SK-N-SH treated with all-trans-retinoic acid at 6 μM for 48 hours (cell line): Measurements from ENCODE around the gene SLC38A9.

Experiments used
- ATAC-seq: fragments of 200-7000 bp; cut with Tn5 transposase; 3 replicates; pipeline ENCODE4 v1.9.1; 2020; ENCODE audit warnings: mild to moderate bottlenecking, moderate library complexity
- ARNTL ChIP-seq: fragments of 450-650 bp; formaldehyde crosslinking; IDR thresholded peaks from 2 replicates; pipeline ENCODE4 v1.5.0; 2020; ENCODE audit warnings: low read depth, mild to moderate bottlenecking, moderate library complexity, borderline replicate concordance
- BACH2 ChIP-seq: fragments of 250-450 bp; sonication (Bioruptor Pico); IDR thresholded peaks from 2 replicates; pipeline ENCODE4 v1.9.0; 2021; ENCODE audit warnings: mild to moderate bottlenecking, borderline replicate concordance
- CREB5 ChIP-seq: fragments of 250-450 bp; sonication (Bioruptor Pico); IDR thresholded peaks from 2 replicates; pipeline ENCODE4 v1.5.1; 2020; ENCODE audit warnings: low read depth, mild to moderate bottlenecking, moderate library complexity
- CSDC2 ChIP-seq: fragments of 250-450 bp; sonication (Bioruptor Pico); IDR thresholded peaks from 2 replicates; pipeline ENCODE4 v1.5.0; 2020; ENCODE audit warnings: mild to moderate bottlenecking, moderate library complexity
- CSRNP3 ChIP-seq: fragments of 250-450 bp; sonication (Bioruptor Pico); IDR thresholded peaks from 2 replicates; pipeline ENCODE4 v1.5.1; 2021; ENCODE audit warnings: mild to moderate bottlenecking, moderate library complexity
- ESRRG ChIP-seq: fragments of 250-450 bp; sonication (Bioruptor Pico); IDR thresholded peaks from 2 replicates; pipeline ENCODE4 v1.6.1; 2021; ENCODE audit warnings: mild to moderate bottlenecking
- GLIS3 ChIP-seq: fragments of 250-450 bp; sonication (Bioruptor Pico); IDR thresholded peaks from 2 replicates; pipeline ENCODE4 v1.5.0; 2020; ENCODE audit warnings: mild to moderate bottlenecking, moderate library complexity
- ISL1 ChIP-seq: fragments of 250-450 bp; sonication (Bioruptor Pico); IDR thresholded peaks from 2 replicates; pipeline ENCODE4 v2.1.2; 2022; ENCODE audit warnings: mild to moderate bottlenecking, moderate library complexity
- OSR1 ChIP-seq: fragments of 250-450 bp; sonication (Bioruptor Pico); IDR thresholded peaks from 2 replicates; pipeline ENCODE4 v1.8.0; 2022; ENCODE audit warnings: moderate library complexity, mild to moderate bottlenecking, inconsistent platforms
- PPARA ChIP-seq: fragments of 250-450 bp; sonication (Bioruptor Pico); IDR thresholded peaks from 2 replicates; pipeline ENCODE4 v1.5.0; 2020; ENCODE audit warnings: mild to moderate bottlenecking, borderline replicate concordance
- SNAI2 ChIP-seq: fragments of 250-450 bp; sonication (Bioruptor Pico); IDR thresholded peaks from 2 replicates; pipeline ENCODE4 v1.5.0; 2020; ENCODE audit warnings: mild to moderate bottlenecking, moderate library complexity
- TOX ChIP-seq: fragments of 250-450 bp; sonication (Bioruptor Pico); IDR thresholded peaks from 2 replicates; pipeline ENCODE4 v1.8.0; 2021; ENCODE audit warnings: mild to moderate bottlenecking, moderate library complexity, borderline replicate concordance
- ZC3H10 ChIP-seq: fragments of 250-450 bp; sonication (Bioruptor Pico); IDR thresholded peaks from 2 replicates; pipeline ENCODE4 v1.5.1; 2021; ENCODE audit warnings: mild to moderate bottlenecking, moderate library complexity
- ZFP30 ChIP-seq: fragments of 450-650 bp; formaldehyde crosslinking; IDR thresholded peaks from 2 replicates; pipeline ENCODE4 v1.5.0; 2022; ENCODE audit warnings: mild to moderate bottlenecking, moderate library complexity
- ZNF565 ChIP-seq: fragments of 450-650 bp; formaldehyde crosslinking; conservative IDR thresholded peaks from 2 replicates; pipeline ENCODE4 v1.5.0; 2020; ENCODE audit warnings: low read depth, mild to moderate bottlenecking, moderate library complexity
- ZNF70 ChIP-seq: fragments of 450-650 bp; formaldehyde crosslinking; IDR thresholded peaks from 2 replicates; pipeline ENCODE4 v1.5.0; 2020; ENCODE audit warnings: mild to moderate bottlenecking, moderate library complexity
- ZNF8 ChIP-seq: fragments of 450-650 bp; formaldehyde crosslinking; IDR thresholded peaks from 2 replicates; pipeline ENCODE4 v1.5.0; 2020; ENCODE audit warnings: mild to moderate bottlenecking, moderate library complexity
- TF ChIP-seq, protein P1 (sequence below): fragments of 250-450 bp; sonication (Bioruptor Pico); IDR thresholded peaks from 2 replicates; pipeline ENCODE4 v1.8.0; 2021; ENCODE audit warnings: low read depth, mild to moderate bottlenecking, moderate library complexity, borderline replicate concordance
- TF ChIP-seq, protein P2 (sequence below): fragments of 250-450 bp; sonication (Bioruptor Pico); IDR thresholded peaks from 2 replicates; pipeline ENCODE4 v1.8.0; 2020; ENCODE audit warnings: mild to moderate bottlenecking, moderate library complexity, borderline replicate concordance
- TF ChIP-seq, protein P3 (sequence below): fragments of 250-450 bp; sonication (Bioruptor Pico); IDR thresholded peaks from 2 replicates; pipeline ENCODE4 v1.5.0; 2020; ENCODE audit warnings: mild to moderate bottlenecking, moderate library complexity

Gene SLC38A9

GRCh38 chr5:55715519-55716078, 3.5 kb upstream of the SLC38A9 start:
- no peak for ATAC-seq
- TF ChIP-seq BACH2 (CRISPR knock-in tag): no peak
- TF ChIP-seq ZNF70 (CRISPR knock-in tag): no peak
- no peak for TF ChIP-seq ZFP30
- TF ChIP-seq, protein P1, sequence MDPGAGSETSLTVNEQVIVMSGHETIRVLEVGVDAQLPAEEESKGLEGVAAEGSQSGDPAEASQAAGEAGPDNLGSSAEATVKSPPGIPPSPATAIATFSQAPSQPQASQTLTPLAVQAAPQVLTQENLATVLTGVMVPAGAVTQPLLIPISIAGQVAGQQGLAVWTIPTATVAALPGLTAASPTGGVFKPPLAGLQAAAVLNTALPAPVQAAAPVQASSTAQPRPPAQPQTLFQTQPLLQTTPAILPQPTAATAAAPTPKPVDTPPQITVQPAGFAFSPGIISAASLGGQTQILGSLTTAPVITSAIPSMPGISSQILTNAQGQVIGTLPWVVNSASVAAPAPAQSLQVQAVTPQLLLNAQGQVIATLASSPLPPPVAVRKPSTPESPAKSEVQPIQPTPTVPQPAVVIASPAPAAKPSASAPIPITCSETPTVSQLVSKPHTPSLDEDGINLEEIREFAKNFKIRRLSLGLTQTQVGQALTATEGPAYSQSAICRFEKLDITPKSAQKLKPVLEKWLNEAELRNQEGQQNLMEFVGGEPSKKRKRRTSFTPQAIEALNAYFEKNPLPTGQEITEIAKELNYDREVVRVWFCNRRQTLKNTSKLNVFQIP: no peak
- TF ChIP-seq, protein P2, sequence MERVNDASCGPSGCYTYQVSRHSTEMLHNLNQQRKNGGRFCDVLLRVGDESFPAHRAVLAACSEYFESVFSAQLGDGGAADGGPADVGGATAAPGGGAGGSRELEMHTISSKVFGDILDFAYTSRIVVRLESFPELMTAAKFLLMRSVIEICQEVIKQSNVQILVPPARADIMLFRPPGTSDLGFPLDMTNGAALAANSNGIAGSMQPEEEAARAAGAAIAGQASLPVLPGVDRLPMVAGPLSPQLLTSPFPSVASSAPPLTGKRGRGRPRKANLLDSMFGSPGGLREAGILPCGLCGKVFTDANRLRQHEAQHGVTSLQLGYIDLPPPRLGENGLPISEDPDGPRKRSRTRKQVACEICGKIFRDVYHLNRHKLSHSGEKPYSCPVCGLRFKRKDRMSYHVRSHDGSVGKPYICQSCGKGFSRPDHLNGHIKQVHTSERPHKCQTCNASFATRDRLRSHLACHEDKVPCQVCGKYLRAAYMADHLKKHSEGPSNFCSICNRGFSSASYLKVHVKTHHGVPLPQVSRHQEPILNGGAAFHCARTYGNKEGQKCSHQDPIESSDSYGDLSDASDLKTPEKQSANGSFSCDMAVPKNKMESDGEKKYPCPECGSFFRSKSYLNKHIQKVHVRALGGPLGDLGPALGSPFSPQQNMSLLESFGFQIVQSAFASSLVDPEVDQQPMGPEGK (CRISPR knock-in tag): no peak
- TF ChIP-seq ZNF8: no peak
- no peak for TF ChIP-seq PPARA
- no peak for TF ChIP-seq ISL1 (CRISPR knock-in tag)

- no peak for ATAC-seq
- no peak for TF ChIP-seq BACH2 (CRISPR knock-in tag)
- no peak for TF ChIP-seq CSDC2 (CRISPR knock-in tag)
- no peak for TF ChIP-seq SNAI2 (CRISPR knock-in tag)
- no peak for TF ChIP-seq CREB5 (CRISPR knock-in tag)
- TF ChIP-seq ZC3H10 (CRISPR knock-in tag): no peak
- TF ChIP-seq ZFP30: no peak
- no peak for TF ChIP-seq ARNTL (CRISPR knock-in tag)
- no peak for TF ChIP-seq GLIS3 (CRISPR knock-in tag)
- TF ChIP-seq ZNF70 (CRISPR knock-in tag): no peak
- no peak for TF ChIP-seq ZNF8
- no peak for TF ChIP-seq CSRNP3 (CRISPR knock-in tag)
- TF ChIP-seq PPARA: no peak
- TF ChIP-seq, protein P3, sequence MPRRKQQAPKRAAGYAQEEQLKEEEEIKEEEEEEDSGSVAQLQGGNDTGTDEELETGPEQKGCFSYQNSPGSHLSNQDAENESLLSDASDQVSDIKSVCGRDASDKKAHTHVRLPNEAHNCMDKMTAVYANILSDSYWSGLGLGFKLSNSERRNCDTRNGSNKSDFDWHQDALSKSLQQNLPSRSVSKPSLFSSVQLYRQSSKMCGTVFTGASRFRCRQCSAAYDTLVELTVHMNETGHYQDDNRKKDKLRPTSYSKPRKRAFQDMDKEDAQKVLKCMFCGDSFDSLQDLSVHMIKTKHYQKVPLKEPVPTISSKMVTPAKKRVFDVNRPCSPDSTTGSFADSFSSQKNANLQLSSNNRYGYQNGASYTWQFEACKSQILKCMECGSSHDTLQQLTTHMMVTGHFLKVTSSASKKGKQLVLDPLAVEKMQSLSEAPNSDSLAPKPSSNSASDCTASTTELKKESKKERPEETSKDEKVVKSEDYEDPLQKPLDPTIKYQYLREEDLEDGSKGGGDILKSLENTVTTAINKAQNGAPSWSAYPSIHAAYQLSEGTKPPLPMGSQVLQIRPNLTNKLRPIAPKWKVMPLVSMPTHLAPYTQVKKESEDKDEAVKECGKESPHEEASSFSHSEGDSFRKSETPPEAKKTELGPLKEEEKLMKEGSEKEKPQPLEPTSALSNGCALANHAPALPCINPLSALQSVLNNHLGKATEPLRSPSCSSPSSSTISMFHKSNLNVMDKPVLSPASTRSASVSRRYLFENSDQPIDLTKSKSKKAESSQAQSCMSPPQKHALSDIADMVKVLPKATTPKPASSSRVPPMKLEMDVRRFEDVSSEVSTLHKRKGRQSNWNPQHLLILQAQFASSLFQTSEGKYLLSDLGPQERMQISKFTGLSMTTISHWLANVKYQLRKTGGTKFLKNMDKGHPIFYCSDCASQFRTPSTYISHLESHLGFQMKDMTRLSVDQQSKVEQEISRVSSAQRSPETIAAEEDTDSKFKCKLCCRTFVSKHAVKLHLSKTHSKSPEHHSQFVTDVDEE (CRISPR knock-in tag): no peak
- no peak for TF ChIP-seq ZNF565 (CRISPR knock-in tag)
- TF ChIP-seq, protein P1: no peak
- no peak for TF ChIP-seq ESRRG
- TF ChIP-seq TOX (CRISPR knock-in tag): no peak
These were observed 2.6 kb upstream of the SLC38A9 start for GRCh38 chr5:55714749-55715148.

- ATAC-seq: no peak
- TF ChIP-seq OSR1 (CRISPR knock-in tag) (no peak), ZNF565 (CRISPR knock-in tag) (no peak), GLIS3 (CRISPR knock-in tag) (no peak), TOX (CRISPR knock-in tag) (no peak), ZNF70 (CRISPR knock-in tag) (no peak), SNAI2 (CRISPR knock-in tag) (no peak), CSDC2 (CRISPR knock-in tag) (no peak), ISL1 (CRISPR knock-in tag) (no peak), ZNF8 (no peak), CSRNP3 (CRISPR knock-in tag) (no peak), PPARA (no peak), ESRRG (no peak), CREB5 (CRISPR knock-in tag) (no peak)
- TF ChIP-seq, protein P2 (CRISPR knock-in tag): no peak
These were observed 2.2 kb upstream of the SLC38A9 start for GRCh38 chr5:55714339-55714738.
